HG03135 (cell line): ENCODE measurements around the gene MAPK11.

ENCODE experiments used
- ATAC-seq: cut with Tn5 transposase; IDR thresholded peaks from one replicate; pipeline ENCODE4 v1.9.1; 2021; ENCODE audit warnings: mild to moderate bottlenecking, moderate library complexity; ENCODE audit not compliant: unreplicated experiment

MAPK11 gene

DNA sequence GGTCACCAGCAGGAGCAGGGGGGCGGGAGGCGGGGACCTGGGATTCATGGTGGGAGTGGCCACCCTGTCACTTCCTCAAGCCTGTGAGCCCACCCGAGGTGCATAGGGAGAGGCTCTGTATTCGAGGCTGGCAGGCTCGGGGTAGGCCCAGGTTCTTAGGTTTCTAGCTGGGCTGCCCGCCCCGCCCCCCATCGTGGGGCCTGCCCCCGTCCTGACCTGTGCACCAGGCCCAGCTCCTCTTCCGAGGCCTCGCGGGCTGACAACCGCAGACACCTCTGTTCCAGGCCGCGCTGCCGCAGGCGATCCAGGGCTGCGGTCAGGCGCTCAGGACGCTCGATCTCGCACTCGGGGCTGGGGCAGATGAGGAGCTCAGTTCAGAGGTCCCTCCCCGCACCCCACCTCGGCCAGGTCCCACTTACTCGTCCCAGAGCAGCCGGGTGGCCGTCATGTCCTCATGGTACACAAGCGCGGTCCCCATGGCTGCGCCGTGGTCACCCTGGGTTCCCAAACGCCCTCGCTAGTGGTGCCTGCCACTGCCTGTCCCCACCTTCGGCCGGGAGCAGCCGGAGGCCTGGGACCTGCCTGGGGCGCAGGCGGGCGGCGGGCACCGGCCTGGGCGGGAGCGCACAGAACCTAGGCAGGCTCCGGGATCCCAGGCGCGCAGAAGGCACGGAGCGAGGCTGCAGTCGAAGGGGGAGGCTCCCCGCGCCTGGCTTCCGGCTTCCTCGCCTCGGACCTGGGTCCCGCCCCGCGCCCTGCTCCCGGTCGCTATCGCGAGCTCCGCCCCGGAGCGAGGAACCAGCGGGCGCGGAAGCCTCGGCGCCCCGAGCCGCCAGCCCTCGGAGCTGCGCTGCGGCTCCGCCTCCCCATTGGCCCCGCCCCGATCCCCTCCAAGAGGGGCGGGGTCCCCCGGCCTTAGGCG lies 19.4 kb downstream of the MAPK11 start, which contains the start of gene HDAC10:
TSS of gene HDAC10 (minus strand) at position 711 of the 922 bp plus-strand sequence. CDS start at position 478, 233 bp downstream.
- peak; percentile 46 for ATAC-seq

DNA sequence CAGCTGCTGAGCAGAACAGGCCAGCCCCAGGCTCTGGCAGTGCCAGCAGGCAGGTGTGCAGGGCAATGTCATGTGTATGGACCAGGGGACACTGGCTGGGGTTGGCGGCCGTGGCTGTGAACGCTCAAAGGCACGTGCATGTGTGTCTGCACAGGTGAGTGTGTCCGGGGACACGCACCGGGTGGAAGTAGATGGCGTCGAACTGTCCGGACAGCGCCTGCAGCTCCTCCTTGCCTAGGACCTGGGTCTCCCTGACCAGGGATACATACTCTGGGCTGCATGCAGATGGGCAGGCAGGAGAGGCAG lies 20.0 kb downstream of the MAPK11 start:
- no peak for ATAC-seq

DNA sequence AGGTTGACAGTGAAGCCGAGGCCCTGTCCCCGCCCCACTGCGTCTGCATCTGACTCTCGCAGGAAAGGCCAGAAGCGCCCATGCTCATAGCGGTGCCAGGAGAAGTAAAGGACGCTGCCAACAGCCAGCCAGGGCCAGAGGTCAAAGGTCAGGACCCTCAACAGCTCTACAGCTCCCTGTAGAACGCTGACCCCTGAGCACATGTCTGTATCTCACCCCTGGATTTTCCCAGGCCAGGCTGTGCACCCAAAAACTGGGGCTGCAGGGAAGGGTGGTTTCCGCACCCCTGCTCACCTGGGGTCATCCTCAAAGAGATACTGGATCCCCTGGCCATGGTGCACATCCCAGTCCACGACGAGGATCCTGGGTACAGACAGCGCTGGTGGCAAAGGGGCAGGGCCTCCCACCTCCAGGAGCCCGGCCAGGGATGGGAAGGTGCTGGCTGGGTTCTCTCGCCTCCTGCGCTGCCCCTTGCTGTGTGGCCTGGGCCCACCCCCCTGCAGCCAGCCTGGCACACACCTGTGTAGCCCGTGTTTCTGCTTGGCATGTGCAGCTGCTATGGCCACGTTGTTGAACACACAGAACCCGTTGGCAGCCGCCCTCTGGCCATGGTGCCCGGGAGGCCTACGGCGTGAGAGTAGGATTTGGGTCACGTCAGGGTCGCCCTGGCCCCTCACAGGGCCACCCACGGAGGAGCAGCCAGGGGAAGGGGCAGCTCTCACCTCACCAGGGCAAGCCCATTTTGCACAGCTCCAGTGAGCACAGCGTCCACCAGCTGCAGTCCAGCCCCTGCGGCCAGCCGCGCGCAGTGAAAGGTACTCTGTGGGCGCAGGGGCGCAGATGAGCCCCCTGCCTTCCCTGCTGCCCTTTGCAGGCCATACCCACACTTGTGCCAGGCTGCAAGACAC lies 20.6 kb downstream of the MAPK11 start:
- no peak for ATAC-seq

DNA sequence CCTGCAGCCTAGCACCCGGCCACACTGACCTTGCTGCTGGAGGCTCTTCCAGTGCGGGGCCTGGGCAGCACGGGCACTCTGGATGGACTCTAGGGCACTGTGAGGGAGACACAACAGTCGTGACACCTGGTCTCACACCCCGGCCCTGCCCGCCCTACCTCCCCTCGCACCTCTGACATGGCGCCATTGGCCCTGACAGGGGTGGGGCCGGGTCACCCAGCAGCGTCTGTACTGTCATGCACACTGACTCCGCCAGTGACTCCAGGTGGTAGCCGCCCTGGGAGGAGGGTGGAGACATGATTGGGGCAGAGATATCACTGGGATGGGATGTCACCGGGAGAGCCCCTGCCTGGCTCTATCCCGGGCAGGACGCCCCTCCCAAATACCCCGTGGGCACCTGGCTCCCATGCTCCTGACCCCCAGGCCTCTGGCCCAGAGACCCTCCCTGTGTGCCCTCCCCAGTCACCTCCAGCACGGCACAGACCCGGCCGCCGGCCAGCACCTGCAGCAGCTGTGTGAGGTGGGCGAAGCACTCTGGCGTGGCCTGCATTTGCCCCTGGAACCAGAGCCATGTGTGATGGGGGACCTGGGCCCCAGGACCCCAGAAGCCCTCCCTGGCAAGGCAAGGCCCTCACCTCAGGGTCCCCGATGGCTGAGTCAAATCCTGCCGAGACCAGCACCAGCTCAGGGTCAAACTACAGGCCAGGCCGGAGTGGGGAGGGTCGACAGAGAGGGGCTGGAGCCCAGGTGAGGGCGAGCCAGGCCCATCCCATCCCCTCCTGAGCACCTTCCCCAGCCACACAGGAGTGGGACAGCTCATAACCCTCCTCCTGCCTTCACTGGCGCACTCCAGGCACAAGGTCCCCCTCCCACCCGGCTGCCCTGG lies 21.7 kb downstream of the MAPK11 start:
- no peak for ATAC-seq

DNA sequence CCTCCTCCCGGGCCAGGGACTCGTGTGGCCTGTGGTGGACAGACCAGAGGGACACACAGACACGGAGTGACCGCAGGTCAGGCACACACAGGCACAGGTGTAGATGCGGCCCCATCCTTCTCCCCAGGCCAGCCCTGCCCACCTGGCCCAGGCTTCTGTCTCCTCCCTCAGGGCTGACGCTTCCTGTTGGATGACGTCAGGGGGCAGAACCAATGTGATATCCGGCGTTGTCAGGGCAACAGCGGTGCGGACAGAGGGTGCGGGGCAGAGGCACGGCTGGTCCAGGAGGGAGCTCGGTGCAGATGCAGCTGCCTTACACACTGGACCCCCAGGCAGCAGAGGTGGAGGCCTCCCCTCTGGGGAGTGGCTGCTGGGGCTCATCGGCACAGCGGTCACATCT lies 22.4 kb downstream of the MAPK11 start:
- no peak for ATAC-seq

DNA sequence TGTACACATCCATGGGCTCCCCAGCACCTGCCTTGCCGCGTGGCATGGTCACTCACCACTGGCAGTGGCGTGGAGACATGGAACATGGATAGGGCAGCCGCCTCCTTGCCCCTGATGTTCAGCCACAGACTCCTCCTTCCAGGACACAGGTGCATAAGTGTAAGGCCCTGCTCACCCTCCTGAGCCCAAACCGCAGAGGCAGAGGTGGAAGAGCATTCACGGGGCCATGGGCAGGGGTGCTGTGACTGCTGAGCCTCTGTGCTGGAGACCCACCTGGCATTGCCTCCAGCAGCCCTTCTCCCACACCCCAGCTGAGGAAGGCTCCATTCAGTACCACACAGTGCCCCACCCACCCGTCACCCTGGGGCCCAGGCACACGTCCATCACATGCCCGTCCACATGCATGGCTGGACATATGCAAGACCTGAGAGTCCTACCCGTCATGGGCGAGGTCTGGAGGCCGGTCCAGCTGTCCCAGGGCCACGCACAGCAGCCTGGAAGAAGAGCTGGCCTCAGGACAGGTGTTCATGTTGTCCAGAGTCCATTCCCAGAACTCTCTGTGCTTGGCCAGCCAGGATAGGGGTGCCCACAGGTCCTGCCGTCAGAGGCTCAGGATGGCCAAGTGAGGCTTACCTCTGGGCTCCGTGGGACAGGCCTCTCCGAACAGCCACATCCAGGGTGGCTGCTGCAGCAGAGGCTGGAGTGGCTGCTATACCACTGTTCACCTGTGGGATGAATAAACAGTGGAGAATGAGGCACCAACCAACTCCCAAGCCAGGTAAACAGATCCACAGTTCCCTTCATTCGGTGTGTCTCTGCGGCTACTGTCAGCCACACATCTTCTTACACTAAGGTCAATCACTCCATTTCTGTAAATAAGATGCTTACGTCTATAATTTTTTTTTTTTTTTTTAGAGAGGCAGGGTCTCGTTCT lies 23.7 kb downstream of the MAPK11 start:
- no peak for ATAC-seq

DNA sequence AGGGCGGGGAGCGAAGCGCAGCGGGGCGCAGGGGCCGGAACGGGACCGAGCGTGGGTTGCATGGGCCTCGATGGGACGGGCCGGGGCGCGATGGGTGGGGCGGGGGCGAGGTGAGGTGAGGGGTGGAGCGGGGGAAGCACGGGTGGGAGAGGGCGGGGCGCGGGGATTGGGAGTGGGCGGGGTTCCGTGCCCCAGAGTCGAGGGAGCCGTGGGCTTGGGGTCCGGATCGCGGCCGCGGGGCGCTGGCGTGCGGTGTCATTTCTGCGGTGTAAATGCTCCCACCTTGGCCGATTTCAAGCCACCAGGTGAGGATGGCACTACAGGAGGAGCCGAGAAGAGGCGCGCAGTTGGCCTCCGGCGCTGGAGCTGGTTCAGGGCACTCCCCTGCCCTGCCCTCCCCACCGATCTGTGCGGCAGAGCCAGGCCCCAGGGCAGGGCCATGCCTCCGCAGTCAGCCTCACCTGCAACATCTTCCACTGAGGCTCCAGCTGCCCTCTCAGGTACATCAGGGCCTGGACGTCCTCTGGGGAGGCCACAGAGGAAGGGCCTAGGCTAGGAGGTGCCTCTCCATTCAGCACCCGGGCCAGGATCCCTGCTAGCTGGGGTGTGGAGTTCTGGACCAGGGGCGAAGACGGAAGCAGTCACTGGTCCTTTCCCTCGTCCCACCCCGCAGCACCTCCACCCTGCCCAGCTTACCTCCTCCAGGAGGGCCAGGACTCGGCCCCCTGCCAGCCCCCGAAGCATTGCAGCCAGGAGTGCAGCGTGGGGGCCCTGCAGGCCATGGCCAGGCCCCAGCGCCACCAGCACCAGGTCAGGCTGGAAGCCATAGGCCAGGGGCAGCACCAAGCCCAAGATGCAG lies 24.7 kb downstream of the MAPK11 start:
- ATAC-seq: no peak

DNA sequence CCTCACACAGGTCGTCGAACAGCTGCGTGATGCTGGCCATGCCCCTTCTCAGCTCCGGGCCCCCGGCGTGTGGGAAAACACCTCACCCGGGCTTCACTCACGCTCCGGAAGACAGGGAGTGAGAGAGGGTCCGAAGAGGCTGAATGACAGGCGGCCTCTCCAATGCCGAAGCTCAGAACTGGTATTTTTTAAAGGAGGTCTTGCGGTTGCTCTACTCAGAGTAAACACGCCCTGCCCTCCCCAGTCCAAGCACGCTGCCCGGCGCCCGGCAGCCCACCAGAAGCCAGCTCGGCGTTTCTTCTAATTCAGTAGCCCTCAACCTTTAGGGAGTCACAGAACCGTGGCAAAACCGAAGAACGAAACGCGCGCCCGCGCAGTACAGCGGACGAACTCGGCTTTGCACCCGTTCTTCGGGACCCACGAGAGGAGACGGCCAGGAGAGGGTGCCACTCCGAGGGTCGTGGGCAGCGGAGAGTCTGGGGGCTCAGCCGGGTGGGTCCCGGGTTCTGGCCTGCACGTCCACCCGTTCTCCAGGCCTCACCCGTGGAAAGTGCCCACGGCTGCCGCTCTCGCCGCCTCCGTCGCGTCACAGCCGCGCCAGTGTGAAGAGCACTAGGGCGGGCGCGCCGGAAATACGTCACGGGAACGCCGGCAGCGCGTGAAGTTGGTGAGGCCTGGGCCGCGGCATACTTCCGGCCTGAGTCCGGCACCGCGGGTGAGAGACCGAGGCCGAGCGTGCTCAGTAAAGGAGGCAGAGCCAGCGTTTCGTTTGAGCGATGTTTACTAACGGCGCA lies 25.6 kb downstream of the MAPK11 start, which contains the start of gene TUBGCP6:
TSS of gene TUBGCP6 (minus strand) at position 604 of the 794 bp plus-strand sequence. CDS start at position 40, 564 bp downstream.
- ATAC-seq: peak; percentile 67

DNA sequence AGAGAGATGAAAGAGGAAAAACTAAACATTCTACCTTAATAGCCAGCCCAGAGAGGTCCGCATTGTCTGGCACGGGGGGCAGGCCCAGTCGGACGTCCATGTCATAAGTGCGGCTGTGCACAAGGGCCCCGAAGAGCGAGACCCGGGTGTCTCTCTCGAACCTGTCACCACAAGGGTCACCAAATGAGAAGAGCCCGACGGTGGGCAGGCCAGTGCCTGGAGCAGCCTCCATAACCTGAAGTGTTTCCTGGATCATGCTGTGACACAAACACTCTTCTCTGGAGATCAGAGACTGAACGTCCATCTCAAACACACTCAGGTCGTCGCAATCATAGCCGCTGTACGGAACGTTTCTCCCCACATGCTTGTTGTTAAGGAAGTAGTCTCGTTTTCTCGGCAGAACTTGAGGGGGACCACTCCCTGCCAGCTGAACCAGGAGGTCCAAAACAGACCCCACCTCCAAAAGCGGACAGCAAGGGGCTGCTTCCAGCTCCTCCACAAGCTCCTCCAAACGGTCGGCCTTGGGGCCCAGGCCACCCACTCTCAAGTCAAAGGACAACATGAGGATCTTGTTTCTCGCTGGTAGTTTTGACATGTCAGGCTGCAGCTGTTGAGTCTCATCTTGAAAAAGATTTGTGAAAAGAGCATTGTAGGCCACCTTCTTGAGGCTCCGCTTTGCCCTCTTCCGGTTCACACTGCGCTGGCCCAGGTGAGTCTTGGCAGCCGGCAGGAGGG lies 26.3 kb downstream of the MAPK11 start:
- no peak for ATAC-seq

DNA sequence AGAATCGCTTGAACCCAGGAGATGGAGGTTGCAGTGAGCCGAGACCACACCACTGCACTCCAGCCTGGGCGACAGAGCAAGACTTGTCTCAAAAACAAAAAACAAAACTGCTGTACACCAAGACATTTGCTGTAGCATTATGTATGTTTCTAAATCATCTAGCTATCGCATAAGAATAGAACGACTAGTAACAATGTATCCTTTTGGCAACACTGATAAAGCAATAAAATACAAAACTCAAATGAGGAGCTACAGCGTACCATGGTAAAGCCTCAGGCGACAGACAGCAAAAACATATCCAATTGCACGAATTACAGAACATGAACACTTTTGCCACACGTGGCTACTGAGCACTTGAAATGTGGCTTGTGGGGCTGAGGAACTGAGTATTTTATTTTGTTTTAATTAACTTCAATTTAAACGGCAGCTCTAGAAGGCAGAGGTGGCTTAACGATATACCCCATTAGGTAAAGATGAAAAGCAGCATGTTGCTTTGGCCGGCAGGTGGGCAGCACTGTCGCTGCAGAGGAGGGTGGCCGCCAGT lies 27.7 kb downstream of the MAPK11 start:
- ATAC-seq: no peak

DNA sequence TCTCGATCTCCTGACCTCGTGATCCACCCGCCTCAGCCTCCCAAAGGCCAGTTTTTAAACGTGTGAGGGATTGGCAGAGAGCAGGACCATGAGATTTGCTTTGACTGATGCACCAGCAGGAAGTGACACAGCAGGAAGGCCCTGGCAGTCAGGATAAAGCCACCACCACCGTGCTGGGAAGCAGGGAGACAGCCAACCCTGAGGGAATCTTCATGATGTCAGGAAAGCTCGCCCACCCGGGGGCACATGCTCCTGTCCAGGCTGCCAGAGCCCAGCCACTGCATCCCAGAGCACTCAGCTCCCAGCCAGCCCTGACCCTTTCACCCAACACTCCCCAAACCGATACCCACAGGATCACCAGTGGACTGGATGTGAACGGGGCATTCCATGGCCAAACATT lies 31.4 kb downstream of the MAPK11 start:
- no peak for ATAC-seq

DNA sequence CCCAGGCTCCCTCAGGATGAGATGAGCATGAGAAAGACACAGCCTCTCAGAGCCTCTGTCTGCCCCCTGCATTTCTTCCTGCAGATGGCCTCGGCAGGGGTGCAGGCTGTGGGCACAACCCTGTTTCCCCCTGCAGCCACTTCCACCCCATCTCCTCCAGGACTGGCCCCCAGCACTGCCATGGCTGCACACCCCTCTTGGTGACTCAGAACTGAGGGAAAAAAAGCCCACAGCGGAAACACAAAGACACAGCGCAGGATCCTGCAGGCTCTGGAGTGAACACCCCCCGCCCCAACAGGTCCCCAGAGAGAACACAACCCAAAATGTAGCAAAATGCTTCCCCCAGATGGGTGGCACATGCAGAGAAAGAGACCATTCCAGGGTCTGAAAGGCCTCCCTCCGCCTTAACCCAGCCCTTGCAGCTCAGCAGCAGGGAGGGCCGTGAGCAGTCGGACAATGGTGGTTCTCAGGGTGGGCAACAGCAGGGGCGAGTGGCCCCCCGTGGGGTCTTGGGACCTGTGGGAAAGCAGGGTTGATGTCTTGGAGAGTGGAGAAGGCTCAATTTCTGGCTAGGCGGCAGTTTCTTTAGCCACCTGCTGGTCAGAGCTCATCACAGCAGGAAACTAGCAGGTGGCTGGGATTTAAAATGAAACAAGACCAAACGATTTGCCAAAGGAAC lies 33.3 kb downstream of the MAPK11 start:
- ATAC-seq: no peak

DNA sequence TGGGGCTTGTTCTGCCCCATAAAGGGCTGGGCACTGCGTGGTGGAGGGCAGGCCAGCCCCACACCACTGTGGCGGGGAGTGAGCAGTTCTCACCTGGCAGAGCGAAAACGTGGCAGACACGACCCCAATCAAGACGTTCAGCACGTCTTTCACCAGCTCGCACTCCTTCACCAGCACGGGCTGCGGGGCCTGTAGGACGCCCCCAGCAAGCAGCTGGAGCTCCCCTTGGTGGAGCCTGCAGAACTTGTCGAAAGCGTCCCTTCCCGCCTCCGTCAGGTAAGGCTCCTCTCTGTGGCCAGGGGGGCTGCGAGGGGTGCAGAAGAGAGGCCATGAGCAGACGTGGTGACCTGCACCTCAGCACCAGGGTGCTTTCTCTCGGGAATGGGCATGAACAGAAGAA lies 37.0 kb downstream of the MAPK11 start:
- no peak for ATAC-seq

DNA sequence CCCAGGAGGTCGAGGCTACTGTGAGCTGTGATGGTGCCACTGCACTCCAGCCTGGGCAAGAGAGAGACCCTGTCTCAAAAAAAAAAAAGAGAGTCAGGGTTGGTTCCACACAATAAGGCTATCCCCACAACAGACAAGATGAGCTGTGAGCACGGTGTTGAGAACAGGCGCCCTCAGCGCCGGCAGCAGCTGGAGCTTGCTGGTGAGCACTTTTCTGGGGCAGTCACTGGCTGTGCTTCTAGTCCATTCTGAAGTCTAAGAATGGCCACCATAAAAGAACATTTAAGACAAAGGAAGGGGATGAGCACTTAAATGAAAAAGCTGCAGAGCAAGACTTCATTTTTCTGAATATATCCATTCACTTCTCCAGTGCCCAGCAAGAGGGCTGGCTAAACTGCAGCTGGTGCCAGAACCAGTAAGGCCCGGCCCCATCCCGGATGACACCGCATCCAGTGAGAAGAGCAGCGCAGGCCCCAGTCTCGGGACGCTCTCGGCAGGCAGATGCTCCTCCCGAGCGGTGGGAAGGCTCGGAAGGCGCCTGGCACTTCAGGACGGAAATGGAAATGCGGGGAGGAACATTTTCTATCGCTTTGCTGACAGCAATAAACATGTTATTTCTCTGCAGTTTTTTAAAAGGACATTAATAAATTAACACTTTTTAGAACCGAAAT lies 37.6 kb downstream of the MAPK11 start:
- ATAC-seq: no peak

DNA sequence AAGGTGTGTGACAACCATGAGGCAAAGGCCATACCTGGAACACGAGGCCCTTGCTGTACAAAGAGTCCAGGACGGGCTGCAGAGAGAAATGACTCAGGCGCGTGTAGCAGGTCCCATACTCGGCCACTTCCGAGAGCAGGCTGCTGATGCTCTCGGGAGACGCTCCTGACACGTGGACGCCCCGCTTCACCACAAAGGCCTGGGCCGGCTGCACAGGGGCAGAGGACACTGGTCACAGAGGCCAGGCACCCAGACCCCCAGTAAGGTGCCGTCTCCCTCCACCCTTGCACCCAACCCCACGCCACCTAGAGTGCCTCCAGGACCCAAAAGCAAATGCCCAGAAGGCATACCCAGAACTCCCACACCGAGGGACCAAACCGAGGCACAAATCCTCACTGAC lies 40.8 kb downstream of the MAPK11 start:
- ATAC-seq: no peak

DNA sequence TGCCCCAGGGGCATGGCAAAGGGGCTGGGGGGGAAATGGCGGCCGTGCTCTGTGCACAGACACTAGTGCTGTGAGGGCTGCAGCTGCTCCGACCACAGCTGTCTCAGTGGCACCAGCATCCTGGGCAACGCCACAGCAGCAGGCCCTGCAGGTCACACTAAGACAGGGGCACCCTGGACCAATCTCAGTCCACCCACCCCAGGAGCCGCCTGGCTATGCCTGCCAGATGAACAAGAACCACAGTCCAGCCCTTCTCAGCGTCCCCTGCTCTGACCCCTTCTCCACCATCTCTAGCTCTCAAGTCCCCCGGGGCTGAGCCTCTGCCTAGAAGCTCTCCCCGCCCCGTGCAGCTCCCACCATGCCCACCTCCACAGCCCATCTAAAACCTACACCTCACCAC lies 41.8 kb downstream of the MAPK11 start:
- no peak for ATAC-seq
